ENCODE measurements around the gene TKTL2.

The TKTL2 gene, protein sequence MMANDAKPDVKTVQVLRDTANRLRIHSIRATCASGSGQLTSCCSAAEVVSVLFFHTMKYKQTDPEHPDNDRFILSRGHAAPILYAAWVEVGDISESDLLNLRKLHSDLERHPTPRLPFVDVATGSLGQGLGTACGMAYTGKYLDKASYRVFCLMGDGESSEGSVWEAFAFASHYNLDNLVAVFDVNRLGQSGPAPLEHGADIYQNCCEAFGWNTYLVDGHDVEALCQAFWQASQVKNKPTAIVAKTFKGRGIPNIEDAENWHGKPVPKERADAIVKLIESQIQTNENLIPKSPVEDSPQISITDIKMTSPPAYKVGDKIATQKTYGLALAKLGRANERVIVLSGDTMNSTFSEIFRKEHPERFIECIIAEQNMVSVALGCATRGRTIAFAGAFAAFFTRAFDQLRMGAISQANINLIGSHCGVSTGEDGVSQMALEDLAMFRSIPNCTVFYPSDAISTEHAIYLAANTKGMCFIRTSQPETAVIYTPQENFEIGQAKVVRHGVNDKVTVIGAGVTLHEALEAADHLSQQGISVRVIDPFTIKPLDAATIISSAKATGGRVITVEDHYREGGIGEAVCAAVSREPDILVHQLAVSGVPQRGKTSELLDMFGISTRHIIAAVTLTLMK

DNA sequence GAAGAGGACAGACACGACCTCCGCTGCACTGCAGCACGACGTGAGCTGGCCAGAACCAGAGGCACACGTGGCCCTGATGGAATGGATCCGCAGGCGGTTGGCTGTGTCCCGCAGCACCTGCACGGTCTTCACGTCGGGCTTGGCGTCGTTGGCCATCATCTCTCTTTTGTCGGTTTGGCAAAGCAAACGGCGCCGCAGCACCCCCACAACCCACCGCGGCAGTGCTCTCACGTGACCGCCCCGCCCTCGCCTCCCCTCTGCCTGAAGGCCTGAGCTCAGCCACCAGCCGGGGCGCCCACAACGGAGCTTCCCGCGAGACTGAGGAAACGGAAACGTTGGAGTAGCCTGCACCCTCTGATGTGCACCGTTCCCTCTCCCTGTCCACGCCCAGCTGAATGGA lies at the start of gene TKTL2:
Gene TKTL2, minus strand, starts transcription at position 179 of the 400 bp plus-strand sequence. Its CDS starts 20 bp downstream, at position 159.
- no peak for DNase-seq (ENCODE audit: low read depth)

DNA sequence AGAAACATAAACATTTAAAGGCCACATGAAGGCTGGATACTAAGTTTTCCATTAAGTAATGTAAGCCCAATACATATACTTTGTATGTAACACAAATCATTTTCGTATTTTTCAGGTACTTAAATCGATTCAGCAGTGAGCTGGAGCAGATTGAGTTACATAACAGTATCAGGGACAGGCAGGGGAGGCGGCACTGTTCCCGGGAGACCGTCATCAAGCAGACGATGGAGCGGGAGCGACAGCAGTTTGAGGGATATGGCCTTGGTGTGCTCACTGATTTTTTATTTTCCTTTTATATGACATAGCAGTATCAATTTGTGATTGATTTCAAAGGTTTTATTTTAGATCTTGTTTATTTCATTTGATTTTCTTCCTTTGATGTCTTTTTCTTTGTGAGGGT lies 41.6 kb upstream of the TKTL2 start:
- no peak for DNase-seq (ENCODE audit: low read depth)

DNA sequence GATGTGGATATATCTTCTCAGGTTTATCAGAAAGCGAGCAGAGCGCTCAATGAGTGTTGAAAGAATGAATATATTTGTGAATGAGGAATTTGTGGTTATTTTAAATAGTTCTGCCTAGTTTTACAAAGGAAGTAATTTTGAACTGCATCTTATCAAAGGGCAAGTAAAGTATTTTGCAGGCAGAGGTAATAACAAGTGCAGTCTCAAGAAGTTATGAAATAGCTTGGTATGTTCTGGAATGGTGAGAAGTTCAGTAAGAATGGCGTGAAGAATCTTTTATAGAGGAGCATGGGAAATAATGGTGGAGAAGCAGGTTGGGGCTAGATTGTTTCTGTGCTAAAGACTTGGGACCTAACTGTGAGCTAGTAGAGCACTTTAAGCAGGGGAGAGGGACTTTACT lies 31.8 kb upstream of the TKTL2 start:
- DNase-seq (ENCODE audit: low read depth), result no peak

DNA sequence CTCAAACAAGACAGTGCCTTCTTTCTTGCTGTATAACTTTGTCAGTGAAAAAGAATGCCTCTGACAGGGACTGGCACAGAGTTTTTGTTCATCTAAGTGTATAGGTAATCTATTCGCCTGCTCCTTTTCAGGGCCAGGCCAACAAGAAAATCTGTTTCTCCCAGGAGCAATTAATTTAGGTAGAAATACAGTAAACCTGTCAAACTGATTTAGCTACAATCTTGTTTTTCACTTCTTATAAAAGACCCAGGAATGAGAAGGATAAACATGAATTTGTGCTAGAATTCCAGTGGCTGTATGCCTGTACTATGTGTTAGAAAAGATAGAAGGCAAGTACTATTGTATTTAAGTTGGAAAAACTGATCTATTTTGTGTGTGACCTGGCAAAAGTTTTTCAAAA lies 27.0 kb upstream of the TKTL2 start:
- no peak for DNase-seq (ENCODE audit: low read depth)

DNA sequence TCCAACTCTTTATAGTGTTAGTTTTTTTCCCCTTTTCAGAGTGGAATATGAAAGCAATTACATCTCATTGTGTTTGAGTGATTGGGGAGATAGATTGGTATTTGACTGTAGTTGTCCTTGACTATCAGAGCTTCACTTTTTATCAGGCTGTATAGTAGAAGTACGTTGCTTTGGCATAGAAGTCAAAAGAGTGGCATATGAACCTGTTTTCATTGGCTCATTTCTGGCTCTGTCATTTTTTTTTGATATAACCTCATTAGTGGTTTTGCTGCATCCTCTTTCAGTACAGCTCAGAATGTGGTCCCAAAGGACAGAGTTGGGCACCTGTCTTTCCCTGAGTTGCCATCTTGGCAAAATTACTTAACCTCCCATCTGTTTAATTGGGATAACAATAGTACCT lies 22.3 kb upstream of the TKTL2 start:
- no peak for DNase-seq (ENCODE audit: low read depth)

DNA sequence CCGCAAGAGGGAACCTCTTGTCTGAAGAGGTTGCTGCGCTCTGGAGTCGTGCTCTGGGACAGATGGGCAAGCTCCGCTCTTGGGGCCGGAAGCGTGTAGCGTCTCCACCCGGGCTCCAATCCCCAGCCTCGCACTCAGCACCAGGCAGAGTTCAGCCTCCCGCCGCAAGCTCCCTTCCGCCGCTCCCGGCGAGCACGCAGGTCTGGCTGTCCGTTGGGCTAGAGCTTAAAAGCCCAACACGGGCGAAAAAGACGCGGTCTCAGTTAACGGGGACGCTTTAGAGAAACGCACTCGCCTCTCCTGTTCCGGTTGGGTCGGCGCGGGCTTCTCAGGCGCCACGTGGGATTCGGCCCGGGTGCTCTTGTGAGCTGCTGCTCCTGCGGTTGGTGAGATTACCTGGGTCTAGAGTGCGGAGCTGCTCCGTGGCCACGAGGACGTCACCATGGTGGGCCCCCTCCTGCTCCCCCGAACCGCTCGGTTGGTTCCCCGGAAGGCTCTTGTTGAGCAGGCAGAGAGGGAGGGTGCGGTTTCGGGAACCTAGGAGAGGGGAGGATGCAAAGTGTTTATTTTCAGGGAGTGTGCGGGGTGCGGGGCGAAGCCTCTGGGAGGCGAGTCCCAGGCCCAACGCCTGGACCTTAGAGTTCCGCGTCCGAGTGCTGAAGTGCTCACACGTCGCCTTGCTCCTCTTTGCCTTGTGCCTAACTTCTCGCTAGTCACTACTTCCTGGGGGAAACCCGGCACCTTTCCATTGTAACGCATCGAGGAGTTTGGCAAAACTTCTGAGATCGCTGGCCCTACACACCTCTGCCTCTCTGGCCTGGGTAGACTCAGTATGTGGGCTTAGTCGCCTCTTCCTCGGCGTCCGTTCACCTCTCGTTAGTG lies 21.0 kb upstream of the TKTL2 start, which contains the start of gene TMA16:
Gene TMA16, plus strand, starts transcription at position 331 of the 882 bp plus-strand sequence. Its CDS starts 112 bp downstream, at position 443.
- DNase-seq (ENCODE audit: low read depth), result peak; percentile 73

DNA sequence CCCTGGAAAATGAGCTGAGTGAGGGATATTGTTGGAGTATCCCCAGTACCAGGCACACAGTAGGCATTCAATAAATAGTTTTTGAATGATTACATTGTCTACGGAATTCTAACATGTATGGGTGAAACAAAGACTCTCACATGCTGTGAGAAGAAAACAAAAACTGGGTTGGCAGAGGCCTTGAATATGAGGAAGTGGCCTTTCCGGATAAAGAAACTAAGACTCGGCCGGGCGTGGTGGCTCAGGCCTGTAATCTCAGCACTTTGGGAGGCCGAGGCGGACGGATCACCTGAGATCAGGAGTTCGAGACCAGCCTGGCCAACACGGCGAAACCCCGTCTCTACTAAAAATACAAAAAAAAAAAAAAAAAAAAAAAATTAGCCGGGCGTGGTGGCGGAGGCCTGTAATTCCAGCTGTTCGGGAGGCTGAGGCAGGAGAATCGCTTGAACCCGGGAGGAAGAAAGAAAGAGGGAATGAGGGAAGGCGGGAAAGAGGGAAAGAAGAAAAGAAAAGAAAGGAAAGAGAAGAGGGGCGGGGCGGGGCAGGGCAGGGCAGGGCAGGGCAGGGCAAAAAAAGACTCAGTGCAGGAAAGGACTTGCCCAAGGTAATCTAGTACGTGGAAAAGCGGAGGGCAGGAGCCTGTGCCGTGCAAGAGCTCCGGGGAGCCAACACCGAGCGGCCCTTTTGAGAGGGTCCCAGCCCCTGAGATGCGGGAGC lies 20.2 kb upstream of the TKTL2 start:
- DNase-seq (ENCODE audit: low read depth), result no peak

DNA sequence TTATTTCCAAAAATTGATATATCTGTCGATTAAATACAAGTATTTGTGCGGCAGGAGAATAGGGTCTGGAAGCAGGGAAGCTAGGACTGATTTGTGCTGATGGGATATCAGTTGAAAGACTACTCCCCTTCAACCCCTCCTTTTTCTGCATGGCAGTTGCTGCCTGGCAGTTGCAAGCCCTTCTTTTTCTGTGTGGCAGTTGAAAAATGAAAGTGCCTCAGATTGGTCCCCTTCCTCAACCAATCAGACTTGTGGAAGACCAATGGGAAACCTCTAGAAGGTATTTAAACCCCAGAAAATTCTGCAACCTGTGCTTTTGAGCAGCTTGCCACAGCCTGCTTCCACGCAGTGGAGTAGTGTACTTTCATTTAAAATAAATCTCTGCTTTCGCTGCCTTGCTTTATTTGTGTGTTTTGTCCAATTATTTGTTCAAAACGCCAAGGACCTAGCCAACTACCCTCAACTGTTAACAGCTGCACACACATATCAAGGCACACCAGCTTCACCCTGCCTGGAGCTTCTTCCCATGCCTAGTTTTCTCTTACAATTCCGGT lies 19.5 kb upstream of the TKTL2 start:
- no peak for DNase-seq (ENCODE audit: low read depth)

DNA sequence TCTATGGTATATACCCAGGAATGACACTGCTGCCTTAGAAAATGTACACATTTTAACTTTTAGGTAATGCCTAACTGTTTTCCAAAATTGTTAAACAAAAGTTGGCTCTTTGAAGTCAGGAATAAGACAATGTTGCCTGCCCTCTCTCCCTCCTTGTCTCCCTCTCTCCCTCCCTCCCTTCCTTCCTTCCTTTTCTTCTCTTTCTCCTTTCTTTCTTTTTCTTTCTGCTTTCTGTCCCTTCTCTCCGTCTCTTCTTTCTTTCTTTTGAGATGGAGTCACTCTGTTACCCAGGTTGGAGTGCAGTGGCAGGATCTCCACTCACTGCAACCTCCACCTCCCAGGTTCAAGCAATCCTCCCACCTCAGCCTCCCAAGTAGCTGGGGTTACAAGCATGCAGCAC lies 16.4 kb upstream of the TKTL2 start:
- DNase-seq (ENCODE audit: low read depth), result no peak

DNA sequence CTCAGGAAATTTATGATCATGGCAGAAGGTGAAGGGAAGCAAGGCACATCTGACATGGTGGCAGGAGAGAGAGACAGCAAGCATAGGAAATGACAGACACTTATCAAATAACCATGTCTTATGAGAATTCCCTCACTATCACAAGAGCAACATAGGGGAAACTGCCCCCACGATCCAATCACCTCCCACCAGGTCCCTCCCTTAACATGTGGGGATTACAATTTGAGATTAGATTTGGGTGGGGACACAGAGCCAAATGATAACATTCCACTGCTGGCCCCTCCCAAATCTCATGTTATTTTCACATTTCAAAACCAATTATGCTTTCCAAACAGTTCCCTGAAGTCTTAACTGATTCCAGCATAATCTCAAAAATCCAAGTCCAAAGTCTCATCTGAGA lies 12.8 kb upstream of the TKTL2 start:
- DNase-seq (ENCODE audit: low read depth), result no peak

DNA sequence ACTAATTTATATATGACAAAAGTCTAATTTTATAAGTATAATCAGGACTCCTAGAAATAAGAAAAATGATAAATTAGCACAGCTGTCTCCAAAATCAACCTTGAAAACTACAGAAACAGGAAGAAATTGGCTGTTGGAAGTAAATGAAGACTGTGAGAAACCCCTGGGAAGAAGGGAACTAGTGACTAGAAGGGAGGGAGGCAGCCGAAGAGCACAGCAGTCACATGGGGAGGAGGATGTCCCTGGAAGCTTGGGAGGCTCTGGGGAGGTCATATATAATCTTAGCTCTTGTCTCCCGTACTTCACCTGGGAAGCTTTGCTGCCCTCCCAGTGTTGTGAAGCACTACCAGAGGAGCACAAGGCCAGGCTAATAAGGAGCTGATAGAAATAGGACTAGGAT lies 12.0 kb upstream of the TKTL2 start:
- no peak for DNase-seq (ENCODE audit: low read depth)

DNA sequence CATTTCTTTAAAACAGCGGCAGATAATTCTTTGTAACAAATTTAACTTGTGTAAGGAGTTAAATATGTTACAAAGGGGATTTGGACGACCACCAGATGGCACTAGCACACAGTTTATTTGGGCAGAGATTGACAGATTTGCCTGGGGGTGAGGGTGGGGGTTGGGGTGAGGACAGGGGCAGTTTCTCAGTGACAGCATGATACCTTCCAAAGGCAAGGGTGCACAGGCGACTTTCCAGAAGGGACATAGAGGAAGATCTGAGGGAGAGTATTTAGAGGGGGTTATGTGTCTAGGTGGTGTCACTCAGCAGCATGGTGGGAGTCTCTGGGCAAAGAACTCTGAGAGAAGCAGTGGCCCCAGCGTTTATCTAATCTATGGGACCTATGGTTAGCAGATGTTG lies 11.4 kb upstream of the TKTL2 start:
- peak; percentile 13 for DNase-seq (ENCODE audit: low read depth)

DNA sequence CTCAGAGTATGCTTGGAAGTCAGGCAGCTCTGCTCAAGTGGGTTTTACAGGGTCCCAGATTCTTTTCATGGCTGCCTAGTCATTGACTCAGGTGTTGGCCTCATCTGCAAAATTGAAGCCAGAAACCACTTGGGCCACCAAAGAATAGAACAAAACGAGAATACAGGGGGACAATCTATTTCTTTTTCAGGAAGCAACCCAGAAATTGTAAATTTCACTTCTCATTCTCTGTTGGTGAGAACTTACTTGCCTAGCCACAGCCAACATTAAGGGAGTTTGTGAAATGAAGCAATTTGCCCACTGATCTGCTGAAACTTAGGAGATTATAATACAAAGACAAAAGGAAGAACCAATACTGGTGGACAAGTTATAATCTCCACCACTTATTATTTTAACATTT lies 8.6 kb upstream of the TKTL2 start:
- DNase-seq (ENCODE audit: low read depth), result no peak

DNA sequence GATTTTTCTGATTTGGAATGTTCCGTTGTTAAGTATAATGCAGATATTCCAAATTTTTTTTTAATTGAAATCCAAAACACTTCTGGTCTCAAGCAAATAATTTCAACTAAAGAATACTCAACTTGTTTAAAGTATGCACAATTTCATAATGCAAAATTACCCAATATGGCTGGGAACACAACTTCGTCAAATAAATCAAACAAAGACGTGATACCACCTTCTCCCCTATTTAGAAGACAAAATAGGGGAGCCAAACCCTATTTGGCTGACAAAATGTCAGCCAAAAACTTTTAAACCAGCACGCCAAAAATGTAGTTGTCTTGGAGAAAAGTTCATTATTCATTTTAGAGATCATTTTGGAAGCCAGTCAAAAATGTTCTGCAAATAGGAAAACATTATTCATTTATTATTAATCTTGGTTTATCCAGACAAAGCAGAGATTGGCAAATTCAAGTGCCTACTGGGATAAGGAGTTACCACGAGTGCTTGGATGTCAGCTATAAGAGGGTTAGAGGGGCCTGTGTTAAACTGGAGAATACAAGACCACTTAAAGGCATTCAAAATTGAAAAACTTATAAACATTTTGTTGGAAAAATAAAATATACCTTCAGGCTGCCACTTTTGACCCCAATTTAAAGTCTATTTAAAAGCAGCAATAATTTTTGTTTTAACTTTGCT lies 3.3 kb upstream of the TKTL2 start:
- no peak for DNase-seq (ENCODE audit: low read depth)

DNA sequence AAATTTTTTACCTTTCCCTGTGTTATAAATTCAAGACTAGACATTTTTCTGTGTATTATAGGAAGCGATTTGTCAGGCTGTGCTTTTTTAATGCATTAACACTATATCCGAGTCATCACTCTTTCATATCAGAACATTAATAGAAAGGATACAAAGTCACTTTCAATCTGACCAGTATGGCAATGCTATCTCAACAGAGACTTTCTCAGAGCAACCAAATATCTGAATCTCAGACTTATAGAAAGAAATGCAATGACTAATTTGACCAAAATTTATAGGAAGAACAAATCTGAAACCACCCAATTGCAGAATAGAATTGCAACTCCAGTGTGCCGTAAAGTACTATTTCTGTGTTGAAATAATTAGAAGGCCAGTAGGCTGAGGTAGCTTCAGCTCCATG lies 473 bp upstream of the TKTL2 start:
- DNase-seq (ENCODE audit: low read depth), result no peak

DNA sequence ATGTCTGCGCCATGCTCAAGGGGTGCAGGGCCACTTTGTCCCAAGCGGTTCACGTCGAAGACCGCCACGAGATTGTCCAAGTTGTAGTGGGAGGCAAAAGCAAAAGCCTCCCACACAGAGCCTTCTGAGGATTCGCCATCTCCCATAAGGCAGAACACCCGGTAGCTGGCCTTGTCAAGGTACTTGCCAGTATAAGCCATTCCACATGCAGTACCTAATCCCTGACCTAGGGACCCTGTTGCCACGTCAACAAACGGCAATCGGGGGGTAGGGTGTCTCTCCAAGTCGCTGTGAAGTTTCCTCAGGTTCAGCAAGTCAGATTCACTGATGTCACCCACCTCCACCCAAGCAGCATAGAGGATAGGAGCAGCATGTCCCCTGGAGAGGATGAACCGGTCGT lies 424 bp downstream of the TKTL2 start:
- no peak for DNase-seq (ENCODE audit: low read depth)

DNA sequence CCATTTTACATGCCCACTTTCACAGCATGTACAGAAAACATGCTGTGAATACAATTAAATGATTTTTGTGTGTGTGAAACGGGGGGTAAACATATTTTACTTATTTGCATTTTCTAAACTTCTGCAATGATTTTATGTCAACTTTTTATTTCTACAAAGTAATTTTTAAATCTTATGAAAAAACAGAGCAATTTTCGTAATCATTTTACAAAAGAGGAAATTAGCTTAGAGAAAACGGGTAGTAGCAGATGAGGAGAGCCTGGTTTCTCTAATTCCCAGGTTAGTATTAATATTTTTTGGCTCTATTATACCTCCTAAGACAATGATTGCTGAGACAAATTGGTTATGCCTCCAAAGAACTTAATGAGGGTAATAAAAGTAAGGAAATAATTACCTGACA lies 3.2 kb downstream of the TKTL2 start:
- DNase-seq (ENCODE audit: low read depth), result no peak

DNA sequence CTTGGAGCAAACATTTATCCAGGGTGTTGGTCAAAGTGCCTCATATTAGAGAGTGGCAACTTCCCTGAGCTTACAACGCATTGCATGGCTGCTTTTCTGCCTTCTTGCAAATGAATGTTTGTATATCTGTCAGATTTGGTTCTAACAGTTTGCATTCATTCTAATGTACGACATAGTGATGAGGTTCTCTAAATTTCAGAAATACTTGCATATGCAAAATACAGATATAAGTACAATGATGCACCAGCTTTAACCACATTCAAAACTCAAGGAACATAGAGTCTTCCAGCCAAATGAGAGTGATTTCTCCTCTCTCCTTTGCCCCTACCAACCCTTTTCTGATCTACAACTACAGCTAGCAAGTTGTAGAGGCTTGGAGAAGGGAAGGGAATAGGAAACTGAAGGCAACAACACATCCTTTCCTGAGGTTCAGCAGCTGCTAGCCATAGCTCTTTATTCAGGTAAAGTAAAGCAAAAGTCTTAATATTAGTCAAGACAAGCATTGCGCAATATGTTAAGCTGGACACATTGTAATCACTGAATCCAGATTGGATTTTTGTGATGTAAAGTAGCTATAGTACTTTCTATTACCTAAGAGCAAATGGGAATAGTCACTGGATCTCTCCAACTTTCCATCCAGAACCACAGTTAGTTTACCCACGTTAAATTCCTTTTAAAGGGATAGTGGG lies 6.3 kb downstream of the TKTL2 start:
- DNase-seq (ENCODE audit: low read depth), result no peak

DNA sequence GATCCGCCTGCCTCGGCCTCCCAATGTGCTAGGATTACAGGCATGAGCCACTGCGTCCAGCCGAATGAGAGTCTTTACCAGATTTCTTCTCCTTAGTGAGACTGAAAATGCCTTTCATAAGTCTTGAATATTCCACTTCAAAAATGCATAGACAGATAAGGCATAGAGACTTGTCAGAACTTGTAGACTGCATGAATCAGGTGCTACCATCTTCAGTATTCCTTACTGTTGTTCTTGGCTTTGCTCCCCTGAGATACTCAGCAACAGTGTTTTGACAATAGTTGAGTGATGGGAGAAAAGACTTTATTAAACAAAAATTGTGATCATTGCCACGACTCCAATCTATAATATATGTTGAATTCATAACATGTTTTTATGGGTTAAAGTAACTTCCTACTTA lies 11.0 kb downstream of the TKTL2 start:
- DNase-seq (ENCODE audit: low read depth), result no peak

DNA sequence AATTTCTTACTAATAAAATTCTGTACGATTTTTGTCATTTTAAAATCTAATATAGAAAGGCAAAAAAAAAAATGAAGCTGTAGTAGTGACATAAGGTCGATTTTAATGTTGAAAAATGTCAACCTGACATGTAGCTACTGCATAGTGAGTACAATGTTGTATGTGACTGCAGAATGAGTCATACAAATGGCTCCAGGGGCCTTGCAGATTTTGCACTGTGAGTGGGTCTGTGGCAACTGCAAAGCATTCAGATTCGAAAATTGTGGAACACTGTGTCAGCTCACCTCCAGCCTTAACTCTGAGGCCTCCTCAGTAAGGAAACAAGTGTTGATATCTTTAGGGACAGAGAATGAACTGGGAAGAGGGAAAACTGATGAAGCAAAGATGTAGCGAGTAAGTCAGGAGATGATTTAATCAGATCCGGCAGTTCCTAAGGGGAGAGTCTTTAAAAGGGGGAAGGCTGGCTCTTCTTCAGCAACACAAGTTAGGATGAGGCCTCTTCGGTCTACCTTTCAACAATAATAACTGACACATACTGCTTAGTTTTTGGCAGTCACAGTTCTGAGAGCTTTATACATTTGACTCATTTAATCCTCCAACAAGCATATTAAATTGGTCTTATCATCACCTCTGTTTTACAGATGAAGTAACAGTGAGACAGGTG lies 24.9 kb downstream of the TKTL2 start:
- DNase-seq (ENCODE audit: low read depth), result peak; percentile 26
